ENCODE data around the gene UGT1A3.
"Not testable (repeated sequence)": the region's sequence is repeated elsewhere in the genome, so short reads cannot be mapped to it uniquely, and the experiment has no call there.

UGT1A3 gene

DNA sequence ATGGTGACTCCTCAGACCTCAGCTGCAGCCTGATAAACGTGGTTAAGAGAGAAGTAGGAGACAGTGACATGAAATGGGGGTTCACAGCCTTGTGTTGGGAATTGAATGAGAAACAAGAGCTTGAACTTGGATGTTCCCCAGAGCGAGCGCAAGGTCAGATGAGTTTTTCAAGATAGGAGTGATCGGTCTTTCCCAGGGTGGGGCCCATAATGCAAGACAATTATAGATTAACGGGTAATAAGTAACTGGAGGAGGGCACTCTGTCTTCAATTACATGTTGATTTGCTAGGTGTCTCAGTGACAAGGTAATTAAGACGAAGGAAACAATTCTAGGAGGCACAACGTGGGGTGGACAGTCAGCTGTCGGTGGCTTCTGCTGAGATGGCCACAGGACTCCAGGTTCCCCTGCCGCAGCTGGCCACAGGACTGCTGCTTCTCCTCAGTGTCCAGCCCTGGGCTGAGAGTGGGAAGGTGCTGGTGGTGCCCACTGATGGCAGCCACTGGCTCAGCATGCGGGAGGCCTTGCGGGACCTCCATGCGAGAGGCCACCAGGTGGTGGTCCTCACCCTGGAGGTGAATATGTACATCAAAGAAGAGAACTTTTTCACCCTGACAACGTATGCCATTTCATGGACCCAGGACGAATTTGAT lies 16.1 kb upstream of the UGT1A3 start, which contains the start of gene UGT1A5:
UGT1A5 (plus strand) TSS at position 297 of the 651 bp plus-strand sequence; CDS start at position 382, 85 bp downstream.
- TF ChIP-seq, protein P1, sequence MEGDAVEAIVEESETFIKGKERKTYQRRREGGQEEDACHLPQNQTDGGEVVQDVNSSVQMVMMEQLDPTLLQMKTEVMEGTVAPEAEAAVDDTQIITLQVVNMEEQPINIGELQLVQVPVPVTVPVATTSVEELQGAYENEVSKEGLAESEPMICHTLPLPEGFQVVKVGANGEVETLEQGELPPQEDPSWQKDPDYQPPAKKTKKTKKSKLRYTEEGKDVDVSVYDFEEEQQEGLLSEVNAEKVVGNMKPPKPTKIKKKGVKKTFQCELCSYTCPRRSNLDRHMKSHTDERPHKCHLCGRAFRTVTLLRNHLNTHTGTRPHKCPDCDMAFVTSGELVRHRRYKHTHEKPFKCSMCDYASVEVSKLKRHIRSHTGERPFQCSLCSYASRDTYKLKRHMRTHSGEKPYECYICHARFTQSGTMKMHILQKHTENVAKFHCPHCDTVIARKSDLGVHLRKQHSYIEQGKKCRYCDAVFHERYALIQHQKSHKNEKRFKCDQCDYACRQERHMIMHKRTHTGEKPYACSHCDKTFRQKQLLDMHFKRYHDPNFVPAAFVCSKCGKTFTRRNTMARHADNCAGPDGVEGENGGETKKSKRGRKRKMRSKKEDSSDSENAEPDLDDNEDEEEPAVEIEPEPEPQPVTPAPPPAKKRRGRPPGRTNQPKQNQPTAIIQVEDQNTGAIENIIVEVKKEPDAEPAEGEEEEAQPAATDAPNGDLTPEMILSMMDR (IDR thresholded peaks at IDR 0.05; ENCODE audit: insufficient read depth, low read length, missing control alignments) = no peak
- ChIA-PET POLR2A (no interaction called here), CTCF (interaction anchor here (0.7 to 3.2 kb wide), 13 partner anchors 8 to 283 kb away, joined by 3 to 50 read pairs (median 4); no protein-coding TSS in a partner anchor)
- no peak for DNase-seq (ENCODE audit: low read depth, low spot score)
- no peak within 1 kb of the TSS for H3K4me3 ChIP-seq (ENCODE audit: low read depth, low read length)

GRCh38 chr2:233713262-233713615 lies 15.6 kb upstream of the UGT1A3 start:
- CTCF ChIA-PET = interaction anchor here (0.7 to 3.2 kb wide), 4 partner anchors 8 to 265 kb away, joined by 3 to 50 read pairs (median 10); no protein-coding TSS in a partner anchor
- DNase-seq (ENCODE audit: low read depth, low spot score) = no peak
- POLR2A ChIA-PET = no interaction called here
- TF ChIP-seq, protein P1 (IDR thresholded peaks at IDR 0.05; ENCODE audit: insufficient read depth, low read length, missing control alignments) = no peak
- H3K4me3 ChIP-seq (ENCODE audit: low read depth, low read length) = no peak overlapping the region

GRCh38 chr2:233714121-233714520 lies 14.7 kb upstream of the UGT1A3 start:
- ChIA-PET POLR2A (no interaction called here), CTCF (interaction anchor here (2.1 kb wide), 1 partner anchor 266 kb away, joined by 12 read pairs; no protein-coding TSS in a partner anchor)
- DNase-seq (ENCODE audit: low read depth, low spot score) = no peak
- no peak overlapping the region for H3K4me3 ChIP-seq (ENCODE audit: low read depth, low read length)
- TF ChIP-seq, protein P1 (IDR thresholded peaks at IDR 0.05; ENCODE audit: insufficient read depth, low read length, missing control alignments) = no peak

DNA sequence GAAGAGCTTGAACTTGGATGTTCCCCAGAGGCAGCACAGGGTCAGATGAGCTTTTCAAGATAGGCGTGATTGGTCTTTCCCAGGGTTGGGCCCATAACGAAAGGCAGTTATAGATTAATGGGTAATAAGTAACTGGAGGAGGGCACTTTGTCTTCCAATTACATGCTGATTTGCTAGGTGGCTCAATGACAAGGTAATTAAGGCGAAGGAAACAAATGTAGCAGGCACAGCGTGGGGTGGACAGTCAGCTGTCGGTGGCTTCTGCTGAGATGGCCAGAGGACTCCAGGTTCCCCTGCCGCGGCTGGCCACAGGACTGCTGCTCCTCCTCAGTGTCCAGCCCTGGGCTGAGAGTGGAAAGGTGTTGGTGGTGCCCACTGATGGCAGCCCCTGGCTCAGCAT lies 10.3 kb upstream of the UGT1A3 start, which contains the start of gene UGT1A4:
UGT1A4 (plus strand) TSS at position 185 of the 400 bp plus-strand sequence; CDS start at position 270, 85 bp downstream.
- CTCF ChIA-PET = interaction anchor here (1.2 kb wide), 2 partner anchors 11 to 276 kb away, joined by 4 to 5 read pairs; no protein-coding TSS in a partner anchor

GRCh38 chr2:233736868-233737653 lies 8.2 kb downstream of the UGT1A3 start:
- CTCF ChIA-PET = interaction anchor here (0.6 kb wide), 1 partner anchor 22 kb away, joined by 3 read pairs; no protein-coding TSS in a partner anchor
- H3K4me3 ChIP-seq (ENCODE audit: low read depth, low read length); POLR2A ChIA-PET; DNase-seq (ENCODE audit: low read depth, low spot score): not testable (repeated sequence)

More for the DNA sequence above, 10.3 kb upstream of the UGT1A3 start, which contains the start of gene UGT1A4:
- no peak for DNase-seq (ENCODE audit: low read depth, low spot score)
- TF ChIP-seq, protein P1 (IDR thresholded peaks at IDR 0.05; ENCODE audit: insufficient read depth, low read length, missing control alignments) = no peak
- H3K4me3 ChIP-seq (ENCODE audit: low read depth, low read length) = no peak within 1 kb of the TSS
- POLR2A ChIA-PET = no interaction called here

- POLR2A ChIA-PET = no interaction called here
- TF ChIP-seq, protein P1 (IDR thresholded peaks at IDR 0.05; ENCODE audit: insufficient read depth, low read length, missing control alignments) = no peak
- DNase-seq (ENCODE audit: low read depth, low spot score) = no peak
- CTCF ChIA-PET = no interaction called here
- no peak overlapping the region for H3K4me3 ChIP-seq (ENCODE audit: low read depth, low read length)
Observed at GRCh38 chr2:233740870-233741269, 12.0 kb downstream of the UGT1A3 start.
